ENCODE measurements around the gene C2orf76.

- no peak for TF ChIP-seq EZH2 (IDR thresholded peaks at IDR 0.05; ENCODE audit: insufficient read depth, poor library complexity, severe bottlenecking)
- TF ChIP-seq EZH2phosphoT487 (IDR thresholded peaks at IDR 0.05; ENCODE audit: insufficient read depth, low read depth), result no peak
Measured at GRCh38 chr2:119333360-119333759, 33.3 kb downstream of the C2orf76 start.
